ENCODE data around the gene KCNJ9.

DNA sequence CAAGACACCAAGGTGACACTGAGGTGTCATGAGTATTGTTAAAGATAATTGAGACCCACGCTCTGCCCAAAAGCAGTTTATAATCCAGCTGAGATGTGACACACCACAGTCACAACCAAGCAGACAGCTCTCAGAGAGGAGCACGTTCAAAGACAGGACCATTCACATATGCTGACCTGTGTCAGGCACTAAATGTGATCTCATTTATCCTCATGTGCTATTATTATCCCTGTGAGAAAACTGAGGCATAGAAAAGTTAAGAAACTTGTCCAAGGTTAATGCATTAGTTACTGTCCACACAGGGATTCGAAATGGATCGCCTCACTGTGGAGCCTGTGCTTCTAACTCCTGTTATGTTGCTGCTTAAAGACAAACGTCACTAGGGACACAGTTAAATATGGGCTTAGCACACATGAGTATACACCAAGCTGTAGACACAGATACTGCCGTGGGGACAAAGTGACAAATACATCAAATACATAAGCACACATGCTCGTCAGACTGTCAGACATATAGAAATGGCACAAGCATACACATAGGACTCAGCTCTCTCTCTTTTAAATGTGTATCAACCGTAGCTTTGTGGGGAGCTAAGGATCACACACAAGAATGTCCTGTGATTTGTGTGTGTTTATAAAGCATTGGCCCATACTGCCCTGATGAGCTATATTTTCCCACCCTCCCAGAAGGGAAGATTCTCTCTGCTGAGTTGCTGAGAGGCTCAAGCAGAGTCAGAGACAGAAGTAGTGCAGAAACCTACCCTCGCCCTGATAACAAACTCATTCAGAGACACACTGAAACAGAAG lies 20.6 kb downstream of the KCNJ9 start:
- TF ChIP-seq CTCF (IDR thresholded peaks at IDR 0.05; ENCODE audit: low read depth, low read length) = no peak
- TF ChIP-seq POLR2A (IDR thresholded peaks at IDR 0.05; ENCODE audit: extremely low read depth, insufficient read length) = no peak
- TF ChIP-seq MAX (IDR thresholded peaks at IDR 0.05; ENCODE audit: low read depth, low read length) = no peak
- no peak for TF ChIP-seq MYC (IDR thresholded peaks at IDR 0.05; ENCODE audit: low read depth, low read length)

Measured in NB4 (cell line).